A673 (cell line): ENCODE data around the gene CENPT. TPM values are rescaled to one million over a fixed set of nuclear protein-coding genes. Genes with fewer than 3 reads are reported as not detected.

Source experiments
- BruUV-seq: library from RNA; stranded (reverse); fragments of 400-500 nt; replicated peaks from 2 replicates; lab custom pipeline; 2021; lab: Mats Ljungman, UMichigan
- CTCF ChIA-PET: fragments of 300-600 bp; sonication (Branson Sonifier 250); formaldehyde crosslinking; loops from one replicate; lab custom pipeline; 2022; ENCODE audit warnings: antibody characterized with exemption; lab: Charles Lee
- POLR2A ChIA-PET: fragments of 300-600 bp; sonication (Branson Sonifier 250); formaldehyde crosslinking; loops from one replicate; lab custom pipeline; 2022; ENCODE audit warnings: antibody characterized with exemption; ENCODE audit not compliant: low non-redundant PET; lab: Charles Lee
- DNase-seq: peaks from one replicate; pipeline ENCODE4 v3.0.0-alpha.2; 2015; ENCODE audit warnings: low spot score
- H3K27ac ChIP-seq: fragments of 200-600 bp; sonication (generic); 2 replicates; pipeline ENCODE4 v1.5.1; 2016; ENCODE audit warnings: mixed run types, low read depth, mild to moderate bottlenecking, mixed read lengths, antibody characterized with exemption, low read length; ENCODE audit not compliant: poor library complexity, severe bottlenecking
- H3K27me3 ChIP-seq: fragments of 200-600 bp; sonication (generic); replicated peaks from 2 replicates; pipeline ENCODE4 v1.6.1; 2017; ENCODE audit warnings: mixed run types, low read depth, mild to moderate bottlenecking, mixed read lengths, antibody characterized with exemption, low read length; ENCODE audit not compliant: insufficient read depth, poor library complexity
- H3K36me3 ChIP-seq: fragments of 200-600 bp; sonication (generic); 2 replicates; pipeline ENCODE4 v1.6.1; 2016; ENCODE audit warnings: mixed run types, mild to moderate bottlenecking, mixed read lengths, antibody characterized with exemption, low read length; ENCODE audit not compliant: insufficient read depth, poor library complexity, severe bottlenecking
- H3K4me1 ChIP-seq: fragments of 200-600 bp; sonication (generic); 2 replicates; pipeline ENCODE4 v1.6.1; 2017; ENCODE audit warnings: mixed run types, mild to moderate bottlenecking, mixed read lengths, antibody characterized with exemption, low read length; ENCODE audit not compliant: insufficient read depth, poor library complexity, severe bottlenecking
- H3K4me3 ChIP-seq: fragments of 200-600 bp; sonication (generic); 2 replicates; pipeline ENCODE4 v1.5.1; 2016; ENCODE audit warnings: low read depth, mixed run types, mild to moderate bottlenecking, mixed read lengths, low read length; ENCODE audit not compliant: poor library complexity, severe bottlenecking
- H3K9me3 ChIP-seq: fragments of 200-600 bp; sonication (generic); 2 replicates; pipeline ENCODE4 v1.6.1; 2016; ENCODE audit warnings: mixed run types, low read depth, mild to moderate bottlenecking, mixed read lengths, antibody characterized with exemption, low read length; ENCODE audit not compliant: poor library complexity, severe bottlenecking
- EZH2 ChIP-seq: fragments of 200-600 bp; sonication (generic); IDR thresholded peaks from 2 replicates; pipeline ENCODE4 v1.6.1; 2017; ENCODE audit warnings: borderline replicate concordance, low read depth, mild to moderate bottlenecking, mixed read lengths, antibody characterized with exemption, low read length; ENCODE audit not compliant: poor library complexity, severe bottlenecking
- intact Hi-C: fragments of 100-400 bp; cut with micrococcal nuclease; formaldehyde crosslinking; loops from one replicate; pipeline ENCODE4 v1.10.0; 2022; ENCODE audit not compliant: unreplicated experiment
- total RNA-seq: library from RNA; stranded (reverse); gene quantifications from 2 replicates; pipeline ENCODE4 v1.2.3, GENCODE V29; 2021
- TF ChIP-seq, protein P1 (sequence below): fragments of 300-800, 200-600 bp; sonication (generic); conservative IDR thresholded peaks from 2 replicates; pipeline ENCODE4 v1.5.1; 2017; ENCODE audit warnings: low read depth, mild to moderate bottlenecking, antibody characterized with exemption, low read length, moderate library complexity, mixed read lengths

CENPT gene
- total RNA-seq, 1 experiment from 2014 or later = 52.9 TPM

DNA sequence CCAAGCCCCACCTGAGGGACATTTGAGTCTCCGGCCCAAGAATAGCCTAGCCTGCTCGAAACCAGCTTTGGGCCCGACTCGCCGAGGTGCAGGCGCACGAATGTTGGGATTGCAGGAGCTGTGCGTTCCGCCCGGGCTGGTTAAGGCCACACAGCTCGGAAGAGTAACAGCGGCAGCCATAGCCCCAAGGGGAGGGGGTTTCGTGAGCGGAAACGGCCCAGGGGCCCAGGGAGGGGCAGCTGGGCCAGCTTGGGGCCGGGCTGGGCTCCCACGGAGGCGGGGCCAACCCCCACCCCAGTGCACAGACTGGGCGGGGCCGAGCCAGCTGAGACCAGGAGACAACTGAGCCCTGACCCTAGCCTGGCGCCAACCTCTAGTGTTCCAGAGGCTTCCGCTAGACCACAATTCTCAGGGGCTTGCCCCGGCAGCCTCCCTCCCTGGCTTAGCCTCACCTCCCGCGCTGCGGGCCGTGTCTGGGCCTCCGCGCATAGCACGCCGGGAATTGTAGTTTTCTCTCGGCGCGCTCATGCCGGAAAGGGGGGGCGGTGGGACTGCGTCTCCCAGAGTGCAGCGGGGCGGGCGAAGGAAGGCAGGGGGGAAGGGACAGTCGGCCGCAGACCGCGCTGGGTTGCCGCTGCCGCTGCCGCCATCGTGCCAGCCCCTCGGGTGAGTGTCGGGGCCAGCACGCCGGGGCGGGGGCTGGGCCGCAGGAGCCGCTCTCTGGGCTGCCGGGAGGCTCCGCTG is 1.0 kb downstream of the CENPT start, which contains the start of gene NUTF2:
Gene NUTF2 (plus strand): TSS at position 614 of the 744 bp plus-strand sequence. CDS start 18,198 bp downstream, outside the sequence.
- no peaks in the 10 kb centered on the region for H3K36me3 ChIP-seq
- peak; percentile 98 for DNase-seq
- no peaks in the 10 kb centered on the region for H3K9me3 ChIP-seq
- no peaks in the 10 kb centered on the region for H3K27me3 ChIP-seq
- H3K27ac ChIP-seq = peak within 1 kb of the TSS; percentile 96
- peaks cover 30% of the 10 kb centered on the region for H3K4me1 ChIP-seq
- ChIA-PET CTCF (interaction anchor here (0.6 to 1.9 kb wide), 2 partner anchors 30 to 89 kb away, joined by 3 to 5 read pairs; no protein-coding TSS in a partner anchor), POLR2A (no interaction called here)
- H3K4me3 ChIP-seq = peak within 1 kb of the TSS; percentile 92
- intact Hi-C loops = no loop called here
- BruUV-seq = no TSS peak
- TF ChIP-seq EZH2 = no peak
- TF ChIP-seq, protein P1, sequence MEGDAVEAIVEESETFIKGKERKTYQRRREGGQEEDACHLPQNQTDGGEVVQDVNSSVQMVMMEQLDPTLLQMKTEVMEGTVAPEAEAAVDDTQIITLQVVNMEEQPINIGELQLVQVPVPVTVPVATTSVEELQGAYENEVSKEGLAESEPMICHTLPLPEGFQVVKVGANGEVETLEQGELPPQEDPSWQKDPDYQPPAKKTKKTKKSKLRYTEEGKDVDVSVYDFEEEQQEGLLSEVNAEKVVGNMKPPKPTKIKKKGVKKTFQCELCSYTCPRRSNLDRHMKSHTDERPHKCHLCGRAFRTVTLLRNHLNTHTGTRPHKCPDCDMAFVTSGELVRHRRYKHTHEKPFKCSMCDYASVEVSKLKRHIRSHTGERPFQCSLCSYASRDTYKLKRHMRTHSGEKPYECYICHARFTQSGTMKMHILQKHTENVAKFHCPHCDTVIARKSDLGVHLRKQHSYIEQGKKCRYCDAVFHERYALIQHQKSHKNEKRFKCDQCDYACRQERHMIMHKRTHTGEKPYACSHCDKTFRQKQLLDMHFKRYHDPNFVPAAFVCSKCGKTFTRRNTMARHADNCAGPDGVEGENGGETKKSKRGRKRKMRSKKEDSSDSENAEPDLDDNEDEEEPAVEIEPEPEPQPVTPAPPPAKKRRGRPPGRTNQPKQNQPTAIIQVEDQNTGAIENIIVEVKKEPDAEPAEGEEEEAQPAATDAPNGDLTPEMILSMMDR = no peak

DNA sequence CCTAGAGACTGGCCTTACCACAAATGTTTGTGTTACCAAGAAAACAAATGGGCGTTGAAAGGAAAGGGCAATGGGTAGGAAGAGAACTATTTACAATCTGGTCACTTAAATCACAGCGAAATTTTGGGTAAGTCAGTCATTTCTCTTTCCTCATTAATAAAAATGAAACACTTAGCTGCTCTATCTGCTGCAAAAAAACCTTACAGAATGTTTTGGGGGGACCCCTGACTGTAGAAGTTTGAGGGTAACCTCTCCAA is 1.5 kb downstream of the CENPT start:
- H3K4me1 ChIP-seq = peaks cover 34% of the 10 kb centered on the region
- ChIA-PET POLR2A (no interaction called here), CTCF (interaction anchor here (0.6 to 1.9 kb wide), 2 partner anchors 29 to 89 kb away, joined by 3 to 5 read pairs; no protein-coding TSS in a partner anchor)
- H3K4me3 ChIP-seq = peak overlapping the region; percentile 92
- no peak for TF ChIP-seq EZH2
- TF ChIP-seq, protein P1 = no peak
- H3K27ac ChIP-seq = peak overlapping the region; percentile 96
- no peaks in the 10 kb centered on the region for H3K36me3 ChIP-seq
- intact Hi-C loops = no loop called here
- H3K27me3 ChIP-seq = no peaks in the 10 kb centered on the region
- DNase-seq = no peak
- BruUV-seq = no TSS peak
- no peaks in the 10 kb centered on the region for H3K9me3 ChIP-seq

DNA sequence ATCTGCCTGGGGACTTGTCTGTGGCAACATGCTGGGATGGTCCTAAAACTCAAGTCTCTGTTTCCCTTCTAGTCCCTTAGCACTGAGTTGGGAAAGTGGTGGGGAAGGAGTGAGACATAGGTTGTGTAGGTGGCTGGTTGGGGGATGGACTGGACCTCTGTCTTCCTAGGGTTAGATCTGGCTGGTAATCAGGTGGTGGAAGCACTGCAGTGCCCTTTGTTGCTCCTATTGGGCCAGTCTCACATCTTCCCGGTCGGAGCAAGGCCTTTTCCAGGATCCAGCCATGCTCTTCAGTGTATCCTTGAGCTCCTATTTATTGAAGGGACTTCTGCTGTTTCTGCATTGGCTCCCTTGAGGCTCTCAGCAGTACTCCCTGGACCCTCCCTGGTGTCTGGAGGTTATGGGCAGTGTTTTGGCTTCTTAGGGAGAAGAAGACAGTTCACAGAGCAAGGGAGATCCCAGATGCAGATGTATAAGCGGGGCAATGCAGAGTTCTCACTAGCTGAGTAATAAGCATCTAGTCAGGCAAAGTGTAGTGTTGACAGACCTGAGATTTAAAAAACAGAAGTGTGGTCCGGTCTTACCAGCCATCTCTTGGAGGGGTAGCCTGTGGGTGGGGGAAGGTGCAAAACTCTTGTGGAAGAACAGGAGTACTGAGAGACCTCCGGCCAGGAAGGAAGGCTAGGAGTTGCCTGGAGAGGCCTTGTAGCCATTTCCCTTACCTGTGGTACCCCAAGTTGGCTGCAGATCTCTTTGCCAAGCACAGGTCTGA is 2.0 kb downstream of the CENPT start:
- Histone ChIP-seq H3K4me3 (peak overlapping the region; percentile 92), H3K27ac (peak overlapping the region; percentile 96), H3K9me3 (no peaks in the 10 kb centered on the region), H3K27me3 (no peaks in the 10 kb centered on the region), H3K36me3 (no peaks in the 10 kb centered on the region), H3K4me1 (peaks cover 34% of the 10 kb centered on the region)
- ChIA-PET POLR2A (no interaction called here), CTCF (interaction anchor here (1.9 kb wide), 1 partner anchor 29 kb away, joined by 5 read pairs; no protein-coding TSS in a partner anchor)
- TSS peak; percentile 77 for BruUV-seq
- TF ChIP-seq, protein P1 = no peak
- no peak for TF ChIP-seq EZH2
- DNase-seq = no peak
- intact Hi-C loops = no loop called here
